HG03039 (cell line): ENCODE data around the gene GNL1.
"Not testable (repeated sequence)": the region's sequence is repeated elsewhere in the genome, so short reads cannot be mapped to it uniquely, and the experiment has no call there.

ENCODE experiments used
- ATAC-seq: cut with Tn5 transposase; IDR thresholded peaks from one replicate; pipeline ENCODE4 v1.9.1; 2021; ENCODE audit warnings: mild to moderate bottlenecking, moderate library complexity; ENCODE audit not compliant: unreplicated experiment

GNL1 gene

DNA sequence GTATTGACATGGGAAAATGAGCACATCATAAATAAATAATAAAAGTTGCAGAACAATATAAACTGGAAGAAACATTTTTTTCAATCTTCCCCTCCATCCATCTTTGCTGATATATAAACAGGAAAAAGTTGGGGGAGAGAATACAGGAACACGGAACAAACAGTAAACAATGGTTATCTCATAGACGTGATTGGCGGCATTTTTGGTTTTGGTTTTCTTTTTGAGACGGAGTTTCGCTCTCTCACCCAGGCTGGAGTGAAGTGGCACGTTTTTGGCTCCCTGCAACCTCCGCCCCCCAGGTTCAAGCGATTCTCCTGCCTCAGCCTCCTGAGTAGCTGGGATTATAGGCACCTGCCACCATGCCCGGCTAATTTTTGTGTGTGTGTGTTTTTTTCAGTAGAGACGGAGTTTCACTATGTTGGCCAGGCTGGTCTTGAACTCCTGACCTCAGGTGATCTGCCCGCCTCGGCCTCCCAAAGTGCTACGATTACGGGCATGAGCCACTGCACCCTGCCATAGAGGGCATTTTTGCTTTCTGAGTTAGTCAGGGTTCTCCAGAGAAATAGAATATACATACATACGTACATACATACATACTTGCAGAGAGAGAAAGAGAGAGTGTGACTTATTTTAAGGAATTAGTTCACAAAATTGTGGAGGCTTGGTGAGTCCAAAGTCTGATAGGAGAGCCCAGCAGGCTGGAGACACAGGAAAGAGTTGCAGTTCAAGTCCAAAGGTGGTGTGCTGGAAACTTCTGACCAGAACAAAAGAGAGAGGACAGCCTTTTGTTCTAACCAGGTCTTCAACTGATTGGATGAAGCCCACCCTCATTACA lies 22.6 kb downstream of the GNL1 start:
- ATAC-seq: no peak

DNA sequence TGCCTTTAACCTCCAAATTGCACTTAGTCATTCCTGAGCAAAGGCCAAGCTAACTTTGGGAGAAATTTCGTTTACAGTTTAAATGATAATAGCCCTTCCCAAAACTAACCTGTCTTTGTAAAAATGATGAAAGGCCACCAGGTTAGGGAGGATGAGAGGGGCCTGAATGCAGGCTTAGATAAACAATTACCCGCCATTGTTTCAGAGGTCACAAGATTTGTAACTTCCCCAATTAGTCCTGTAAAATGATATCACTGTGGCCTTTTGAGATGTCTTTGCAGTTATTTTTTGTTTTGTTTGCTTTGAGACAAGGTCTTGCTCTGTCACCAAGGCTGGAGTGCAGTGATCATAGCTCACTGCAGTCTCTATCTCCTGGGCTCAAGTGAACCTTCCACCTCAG lies 26.3 kb downstream of the GNL1 start:
- ATAC-seq: no peak

DNA sequence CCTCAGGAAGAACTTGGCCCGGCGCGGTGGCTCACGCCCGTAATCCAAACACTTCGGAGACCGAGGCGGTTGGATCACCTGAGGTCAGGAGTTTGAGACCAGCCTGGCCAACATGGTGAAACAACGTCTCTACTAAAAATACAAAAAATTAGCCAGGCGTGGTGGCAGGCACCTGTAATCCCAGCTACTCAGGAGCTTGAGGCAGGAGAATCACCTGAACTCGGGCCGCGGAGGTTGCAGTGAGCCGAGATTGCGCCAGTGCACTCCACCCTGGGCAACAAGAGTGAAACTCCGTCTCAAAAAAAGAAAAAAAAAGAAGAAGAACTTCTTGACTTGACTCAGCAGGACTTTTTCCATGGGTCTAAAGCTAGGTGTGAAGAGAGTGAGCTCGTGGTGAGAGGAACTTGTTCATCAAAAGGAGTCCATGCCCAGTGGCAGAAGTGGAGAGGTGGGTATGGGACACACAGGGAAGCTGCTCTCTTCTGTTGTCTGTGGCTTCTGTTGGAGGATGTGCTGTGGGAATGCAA lies 26.9 kb downstream of the GNL1 start:
- ATAC-seq: not testable (repeated sequence)

DNA sequence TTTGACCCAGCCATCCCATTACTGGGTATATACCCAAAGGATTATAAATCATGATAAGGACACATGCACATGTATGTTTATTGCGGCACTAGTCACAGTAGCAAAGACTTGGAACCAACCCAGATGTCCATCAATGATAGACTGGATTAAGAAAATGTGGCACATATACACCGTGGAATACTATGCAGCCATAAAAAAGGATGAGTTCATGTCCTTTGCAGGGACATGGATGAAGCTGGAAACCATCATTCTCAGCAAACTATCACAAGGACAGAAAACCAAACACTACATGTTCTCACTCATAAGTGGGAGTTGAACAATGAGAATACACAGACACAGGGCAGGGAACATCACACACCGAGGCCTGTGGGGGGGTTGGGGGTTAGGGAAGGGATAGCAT lies 29.8 kb downstream of the GNL1 start:
- ATAC-seq: not testable (repeated sequence)

DNA sequence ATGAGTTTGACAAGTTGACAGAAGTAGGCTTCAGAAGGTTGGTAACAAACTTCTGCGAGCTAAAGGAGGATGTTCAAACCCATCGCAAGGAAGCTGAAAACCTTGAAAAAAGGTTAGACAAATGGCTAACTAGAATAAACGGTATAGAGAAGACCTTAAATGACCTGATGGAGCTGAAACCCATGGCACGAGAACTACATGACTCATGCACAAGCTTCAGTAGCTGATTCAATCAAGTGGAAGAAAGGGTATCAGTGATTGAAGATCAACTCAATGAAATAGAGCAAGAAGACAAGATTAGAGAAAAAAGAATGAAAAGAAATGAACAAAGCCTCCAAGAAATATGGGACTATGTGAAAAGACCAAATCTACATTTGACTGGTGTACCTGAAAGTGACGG lies 34.3 kb downstream of the GNL1 start:
- not testable (repeated sequence) for ATAC-seq

DNA sequence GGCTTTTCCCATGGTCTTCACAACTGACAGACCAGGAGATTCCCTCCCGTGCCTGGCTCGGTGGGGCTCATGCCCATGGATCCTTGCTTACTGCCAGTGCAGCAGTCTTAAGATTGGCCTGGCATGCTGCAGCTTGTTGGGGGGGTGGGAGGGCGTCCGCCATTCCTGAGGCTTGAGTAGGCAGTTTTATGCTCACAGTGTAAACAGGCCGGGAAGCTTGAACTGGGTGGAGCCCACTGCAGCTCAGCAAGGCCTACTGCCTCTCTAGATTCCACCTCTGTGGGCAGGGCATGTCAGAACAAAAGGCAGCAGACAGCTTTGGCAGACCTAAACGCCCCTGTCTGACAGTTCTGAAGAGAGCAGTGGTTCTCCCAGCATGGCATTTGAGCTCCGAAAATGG lies 35.2 kb downstream of the GNL1 start:
- ATAC-seq: not testable (repeated sequence)

DNA sequence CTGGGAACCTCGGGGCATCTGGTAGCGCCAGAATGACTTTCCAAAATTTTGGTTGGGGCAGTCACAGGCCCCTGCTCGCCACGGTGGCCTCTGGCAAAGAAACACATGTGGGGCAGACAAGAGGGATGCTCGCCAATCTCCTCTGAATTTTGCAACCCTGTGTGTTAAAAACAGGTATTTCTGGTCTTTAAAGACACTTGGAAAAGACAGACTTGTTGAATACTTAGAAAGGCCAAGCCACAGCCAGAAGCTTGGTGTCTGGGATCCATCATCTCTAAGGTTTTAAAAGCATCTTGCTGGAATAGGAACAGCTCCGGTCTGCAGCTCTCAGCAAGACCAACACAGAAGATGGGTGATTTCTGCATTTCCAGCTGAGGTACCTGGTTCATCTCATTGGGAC lies 35.8 kb downstream of the GNL1 start:
- ATAC-seq: no peak

DNA sequence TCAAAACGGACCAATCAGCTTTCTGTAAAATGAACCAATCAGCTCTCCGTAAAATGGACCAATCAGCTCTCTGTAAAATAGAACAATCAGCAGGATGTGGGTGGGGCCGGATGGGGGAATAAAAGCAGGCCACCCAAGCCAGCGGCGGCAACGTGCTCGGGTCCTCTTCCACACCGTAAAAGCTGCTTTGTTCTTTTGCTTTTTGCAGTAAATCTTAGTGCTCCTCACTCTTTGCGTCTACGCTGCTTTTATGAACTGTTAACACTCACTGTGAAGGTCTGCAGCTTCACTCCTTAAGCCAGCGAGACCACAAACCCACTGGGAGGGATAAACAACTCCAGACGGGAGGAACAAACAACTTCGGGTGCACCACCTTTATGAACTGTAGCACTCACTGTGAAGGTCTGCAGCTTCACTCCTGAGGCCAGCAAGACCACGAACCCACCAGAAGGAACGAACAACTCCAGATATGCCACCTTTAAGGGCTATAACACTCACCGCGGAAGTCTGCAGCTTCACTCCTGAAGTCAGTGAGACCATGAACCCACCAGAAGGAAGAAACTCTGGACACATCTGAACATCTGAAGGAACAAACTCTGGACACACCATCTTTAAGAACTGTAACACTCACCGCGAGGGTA lies 37.7 kb downstream of the GNL1 start:
- not testable (repeated sequence) for ATAC-seq

DNA sequence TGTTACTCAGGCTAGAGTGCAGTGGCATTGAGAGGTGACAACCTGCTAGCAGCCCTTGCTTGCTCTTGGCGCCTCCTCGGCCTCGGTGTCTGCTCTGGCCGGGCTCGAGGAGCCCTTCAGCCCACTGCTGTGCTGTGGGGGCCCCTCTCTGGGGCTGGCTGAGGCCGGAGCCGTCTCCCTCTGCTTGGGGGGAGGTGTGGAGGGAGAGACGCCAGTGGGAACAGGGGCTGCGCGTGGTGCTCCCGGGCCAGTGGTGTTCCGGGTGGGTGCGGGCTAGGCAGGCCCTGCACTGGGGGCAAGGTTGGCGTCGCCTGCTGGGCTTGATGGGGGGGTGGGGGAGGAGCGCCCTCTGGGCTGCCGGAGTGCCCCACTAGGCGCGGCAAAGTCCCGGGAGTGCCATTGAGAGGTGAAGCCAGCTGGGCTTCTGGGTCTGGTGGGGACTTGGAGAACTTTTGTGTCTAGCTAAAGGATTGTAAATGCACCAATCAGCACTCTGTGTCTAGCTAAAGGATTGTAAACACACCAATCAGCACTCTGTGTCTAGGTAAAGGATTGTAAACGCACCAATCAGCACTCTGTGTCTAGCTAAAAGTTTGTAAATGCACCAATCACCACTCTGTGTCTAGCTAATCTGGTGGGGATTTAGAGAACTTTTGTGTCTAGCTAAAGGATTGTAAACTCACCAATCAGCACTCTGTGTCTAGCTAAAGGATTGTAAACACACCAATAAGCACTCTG lies 38.4 kb downstream of the GNL1 start:
- ATAC-seq: not testable (repeated sequence)

DNA sequence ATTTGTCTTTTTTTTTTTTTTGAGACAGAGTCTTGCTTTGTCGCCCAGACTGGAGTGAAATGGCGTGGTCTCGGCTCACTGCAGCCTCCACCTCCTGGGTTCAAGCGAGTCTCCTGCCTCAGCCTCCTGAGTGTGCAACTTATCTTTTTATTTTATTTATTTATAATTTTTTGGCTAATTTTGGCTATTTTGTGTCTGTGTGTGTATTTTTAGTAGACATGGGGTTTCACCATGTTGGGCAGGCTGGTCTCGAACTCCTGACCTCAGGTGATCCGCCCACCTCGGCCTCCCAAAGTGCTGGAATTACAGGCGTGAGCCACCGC lies 39.6 kb downstream of the GNL1 start:
- not testable (repeated sequence) for ATAC-seq

DNA sequence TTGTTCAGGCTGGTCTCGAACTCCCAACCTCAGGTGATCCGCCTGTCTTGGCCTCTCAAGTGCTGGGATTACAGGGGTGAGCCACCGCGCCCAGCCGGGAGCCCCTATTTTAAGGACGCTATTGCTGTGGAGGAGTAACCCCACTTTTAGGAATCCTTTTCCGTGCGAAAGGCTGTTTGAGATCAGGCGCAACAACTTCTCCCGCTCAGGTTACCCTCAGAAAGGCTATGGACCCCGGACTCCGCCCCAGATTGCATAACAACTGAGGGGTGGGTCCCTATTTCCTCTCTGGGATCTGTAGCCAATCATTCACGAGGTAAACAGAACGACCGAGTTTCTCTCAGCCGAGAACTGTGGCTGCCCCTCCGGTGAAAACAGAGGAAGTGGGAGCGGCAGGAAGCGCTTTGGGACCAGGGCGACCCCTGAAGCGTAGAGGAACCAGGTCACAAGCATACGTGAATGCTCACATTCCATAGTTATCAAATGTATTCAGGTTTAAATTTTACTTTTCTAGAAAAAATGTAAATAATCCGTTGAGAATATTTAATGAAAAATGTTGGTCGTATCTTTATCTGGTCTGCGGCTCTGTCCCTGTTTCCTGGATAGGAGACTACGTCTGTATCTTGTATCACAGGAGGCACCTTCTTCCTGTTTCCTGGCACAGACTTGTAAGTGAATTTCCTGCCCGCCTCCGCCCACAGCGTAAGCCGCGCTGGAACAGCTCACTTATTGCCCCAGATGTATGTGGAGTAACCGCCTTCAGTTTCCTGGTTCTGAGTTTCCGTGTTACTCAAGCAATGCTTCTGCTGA lies 40.1 kb downstream of the GNL1 start:
- ATAC-seq: peak; percentile 63

DNA sequence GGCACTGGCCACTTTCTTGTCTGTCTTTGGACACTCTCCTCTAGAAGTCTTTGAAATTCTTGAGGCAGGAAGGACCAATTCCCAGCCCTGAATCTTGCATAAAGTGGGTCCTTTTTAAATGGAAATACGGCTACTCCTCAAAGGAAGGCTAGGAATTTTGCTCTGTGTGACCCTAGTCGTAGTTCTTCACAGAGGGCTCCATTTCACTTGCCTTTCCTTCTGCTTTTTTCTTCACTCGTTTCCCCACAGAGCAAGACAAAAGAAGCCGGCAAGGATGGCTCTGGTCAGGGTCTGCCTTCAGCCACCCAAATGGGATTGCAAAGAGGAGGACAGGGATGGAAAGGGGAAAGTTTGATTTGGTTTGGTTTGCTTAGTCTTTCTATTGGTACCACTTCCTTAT lies 41.2 kb downstream of the GNL1 start:
- no peak for ATAC-seq

DNA sequence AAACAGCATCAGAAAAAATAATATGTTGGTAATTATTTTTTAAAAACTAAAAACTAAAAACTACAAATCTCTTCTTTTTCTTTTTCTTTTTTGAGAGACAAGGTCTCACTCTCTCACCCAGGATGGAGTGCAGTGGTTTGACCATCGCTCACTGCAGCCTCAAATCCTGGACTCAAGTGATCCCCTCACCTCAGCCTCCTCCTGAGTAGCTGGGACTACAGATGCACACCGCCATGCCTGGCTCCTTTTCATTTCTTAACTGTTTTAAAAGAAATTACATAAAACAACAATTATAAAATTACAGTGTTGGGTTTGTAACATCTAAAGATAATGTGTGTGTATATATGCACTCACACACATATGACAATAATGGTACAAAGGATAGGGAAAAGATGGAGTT lies 42.8 kb downstream of the GNL1 start:
- no peak for ATAC-seq

DNA sequence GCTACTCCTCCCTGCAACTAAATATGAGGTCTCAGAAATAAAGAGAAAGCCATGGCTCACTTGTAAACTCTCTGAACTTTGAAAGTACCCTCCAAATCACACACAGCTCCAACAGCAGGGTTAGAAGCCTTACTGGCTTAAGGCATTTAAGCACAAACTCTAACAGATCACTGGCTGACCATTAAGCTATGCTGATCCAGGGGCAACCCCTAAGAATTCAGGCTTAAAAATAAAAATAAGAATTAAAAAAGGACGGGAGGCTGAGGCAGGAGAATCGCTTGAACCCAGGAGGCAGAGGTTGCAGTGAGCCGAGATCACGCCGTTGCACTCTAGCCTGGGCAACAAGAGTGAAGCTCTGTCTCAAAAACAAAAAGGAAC lies 45.1 kb downstream of the GNL1 start:
- no peak for ATAC-seq

DNA sequence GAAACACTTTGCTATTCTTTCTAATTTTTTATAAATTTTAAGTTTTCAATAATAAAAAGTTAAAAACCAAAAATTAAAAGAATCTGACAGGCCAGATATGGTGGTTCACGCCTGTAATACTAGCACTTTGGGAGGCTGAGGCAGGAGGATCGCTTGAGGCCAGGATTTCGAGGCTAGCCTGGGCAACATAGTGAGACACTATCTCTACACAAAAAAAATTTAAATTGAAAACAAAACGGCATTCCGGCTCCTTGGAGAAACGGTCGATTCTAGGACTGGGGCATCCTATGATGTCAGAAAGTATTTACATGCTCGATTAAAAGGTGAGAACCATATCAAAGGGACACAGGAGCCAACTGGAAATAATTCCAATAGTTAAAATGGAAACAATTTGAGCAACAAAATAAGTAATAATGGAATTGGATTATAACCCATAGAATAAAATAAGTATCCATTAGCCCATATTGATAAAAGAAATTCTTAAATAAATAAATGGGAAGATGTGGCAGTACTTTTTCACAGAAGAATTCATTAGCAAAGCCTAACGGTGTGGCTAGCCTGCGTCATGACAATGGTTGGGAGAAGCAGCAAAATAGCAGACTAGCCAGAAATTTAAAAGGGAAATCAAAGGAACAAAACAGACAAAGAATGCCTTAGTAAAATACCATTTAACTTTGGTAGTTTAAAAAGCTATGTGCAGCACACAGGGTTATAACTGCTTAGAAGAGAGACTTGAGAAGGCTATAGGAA lies 45.7 kb downstream of the GNL1 start:
- ATAC-seq: no peak

DNA sequence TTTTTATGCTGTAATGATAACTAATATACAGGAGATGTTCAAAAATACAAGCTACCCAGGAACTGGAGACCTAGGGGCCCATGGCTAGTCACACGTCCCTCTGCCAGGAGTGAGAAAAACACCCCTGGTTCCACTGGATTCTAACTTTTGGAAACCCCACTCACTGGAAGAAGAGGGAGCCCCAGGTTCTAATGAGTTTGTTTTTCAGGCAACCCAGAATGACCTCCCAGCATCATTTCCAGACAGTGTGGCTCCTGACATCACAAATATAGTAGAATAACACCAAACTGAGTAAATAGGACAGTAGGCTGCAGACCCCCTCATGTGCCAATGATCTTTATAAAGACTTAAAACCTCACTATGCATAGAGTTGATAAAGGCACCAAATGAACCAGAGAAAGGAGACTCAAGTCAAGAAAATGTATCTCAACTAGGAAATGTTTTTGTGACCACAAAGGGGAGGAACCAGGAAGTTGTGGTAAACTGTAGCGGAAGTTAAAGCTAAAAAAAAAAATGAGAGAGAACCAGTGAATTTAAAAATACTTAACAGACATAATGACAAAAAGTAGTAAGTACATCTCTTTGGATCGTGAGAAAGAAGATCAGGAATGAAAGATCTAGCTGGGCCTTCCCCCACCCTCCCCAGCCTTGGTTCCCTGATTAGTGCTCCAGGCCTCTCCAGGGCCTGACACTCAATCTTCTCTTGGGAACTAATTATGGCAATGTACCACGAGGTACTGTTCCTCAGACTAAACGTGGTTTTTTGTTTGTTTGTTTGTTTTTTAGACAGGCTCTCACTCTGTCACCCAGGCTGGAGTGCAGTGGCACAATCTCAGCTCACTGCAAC lies 47.2 kb downstream of the GNL1 start:
- no peak for ATAC-seq

DNA sequence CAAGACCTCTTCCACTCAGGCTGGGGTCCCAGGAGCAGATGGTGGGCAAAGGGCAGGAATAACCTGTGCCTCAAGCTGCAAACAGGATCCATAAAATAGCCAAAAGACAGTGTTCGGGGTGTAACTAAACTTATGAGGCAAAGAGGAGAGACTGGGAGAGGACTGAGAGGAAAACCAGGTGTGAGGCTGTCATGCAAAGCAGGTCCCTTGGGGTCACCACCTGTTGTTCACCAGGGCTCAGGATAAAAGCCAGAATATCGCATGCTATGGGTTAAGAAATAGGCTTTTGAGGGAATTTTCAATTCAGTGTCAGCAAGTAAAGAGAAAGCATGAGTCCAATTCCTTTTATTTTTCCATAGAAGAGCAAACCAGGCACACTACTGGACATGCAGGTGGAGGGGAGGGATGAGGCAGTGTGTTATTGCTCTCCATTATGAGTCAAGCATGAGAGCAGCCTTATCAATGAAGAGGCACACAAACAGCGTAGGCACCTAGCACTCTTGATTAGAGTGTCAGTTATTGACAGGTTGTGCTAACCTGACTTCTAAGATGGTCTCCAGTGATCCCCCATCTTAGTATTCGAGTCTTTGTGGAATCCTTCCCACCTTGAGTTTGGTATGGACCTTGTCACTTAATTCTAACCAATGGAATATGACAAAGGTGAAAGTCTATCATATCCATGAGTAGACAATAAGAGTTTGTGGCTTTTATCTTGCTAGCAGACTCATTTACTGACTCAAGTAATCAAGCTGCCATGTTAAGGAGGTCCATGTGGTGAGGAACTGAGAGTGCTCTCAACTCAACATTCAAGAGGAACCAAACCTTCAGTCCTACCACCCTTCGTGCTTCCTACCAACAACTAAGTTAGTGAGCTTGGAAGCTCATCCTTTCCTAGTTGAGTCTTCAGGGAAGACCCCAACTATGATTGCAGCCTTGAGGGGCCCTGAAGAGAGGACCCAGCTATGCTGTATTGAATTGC lies 48.2 kb downstream of the GNL1 start:
- ATAC-seq: no peak
